Smooth muscle cell of the brain vasculature (primary cell): ENCODE data around the gene MFSD2A.
"Not testable (repeated sequence)": the region's sequence is repeated elsewhere in the genome, so short reads cannot be mapped to it uniquely, and the experiment has no call there.

Experiments used
- DNase-seq: peaks from one replicate; pipeline ENCODE4 v3.0.0-alpha.2; 2012; ENCODE audit warnings: low read depth, low spot score

The MFSD2A gene

DNA sequence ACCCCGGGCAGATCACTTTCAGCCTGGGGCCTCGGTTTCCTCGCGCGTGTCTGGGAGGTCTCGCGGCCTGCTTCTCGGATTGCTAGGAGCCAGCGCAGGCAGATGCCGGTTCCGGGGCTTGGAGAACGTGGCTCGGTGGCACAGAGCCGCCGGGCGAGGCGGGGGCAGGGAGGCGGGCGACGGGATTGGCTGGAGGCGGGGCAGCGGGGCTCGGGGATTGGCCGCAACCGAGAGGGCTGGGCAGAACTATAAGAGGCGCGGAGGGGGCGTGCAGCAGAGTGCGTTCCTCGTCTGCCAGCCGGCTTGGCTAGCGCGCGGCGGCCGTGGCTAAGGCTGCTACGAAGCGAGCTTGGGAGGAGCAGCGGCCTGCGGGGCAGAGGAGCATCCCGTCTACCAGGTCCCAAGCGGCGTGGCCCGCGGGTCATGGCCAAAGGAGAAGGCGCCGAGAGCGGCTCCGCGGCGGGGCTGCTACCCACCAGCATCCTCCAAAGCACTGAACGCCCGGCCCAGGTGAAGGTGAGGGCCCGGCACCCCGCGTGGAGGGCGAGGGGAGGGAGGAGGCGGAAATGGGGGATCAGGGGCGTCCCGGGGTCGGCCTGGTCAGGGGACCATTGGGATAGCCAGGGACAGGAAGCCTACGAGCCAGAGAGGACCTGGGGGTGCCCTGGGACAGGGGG is at the start of gene MFSD2A:
MFSD2A (plus strand) TSS at position 276 of the 677 bp plus-strand sequence; CDS start at position 424, 148 bp downstream.
- DNase-seq, result peak; percentile 20

DNA sequence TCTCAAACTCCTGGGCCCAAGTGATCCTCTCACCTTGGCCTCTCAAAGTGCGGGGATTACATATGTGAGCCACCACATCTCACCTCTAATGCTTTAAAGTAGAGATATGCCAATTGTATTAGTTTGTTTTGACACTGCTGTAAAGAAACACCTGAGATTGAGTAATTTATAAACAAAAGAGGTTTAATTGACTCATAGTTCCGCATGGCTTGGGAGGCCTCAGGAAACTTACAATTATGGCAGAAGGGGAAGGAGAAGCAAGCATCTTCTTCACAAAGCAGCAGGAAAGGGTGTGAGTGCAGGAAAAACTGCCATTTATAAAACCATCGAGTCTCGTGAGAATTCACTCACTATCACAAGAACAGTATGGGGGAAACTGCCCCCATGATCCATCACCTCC is 49.8 kb upstream of the MFSD2A start:
- DNase-seq, result no peak

DNA sequence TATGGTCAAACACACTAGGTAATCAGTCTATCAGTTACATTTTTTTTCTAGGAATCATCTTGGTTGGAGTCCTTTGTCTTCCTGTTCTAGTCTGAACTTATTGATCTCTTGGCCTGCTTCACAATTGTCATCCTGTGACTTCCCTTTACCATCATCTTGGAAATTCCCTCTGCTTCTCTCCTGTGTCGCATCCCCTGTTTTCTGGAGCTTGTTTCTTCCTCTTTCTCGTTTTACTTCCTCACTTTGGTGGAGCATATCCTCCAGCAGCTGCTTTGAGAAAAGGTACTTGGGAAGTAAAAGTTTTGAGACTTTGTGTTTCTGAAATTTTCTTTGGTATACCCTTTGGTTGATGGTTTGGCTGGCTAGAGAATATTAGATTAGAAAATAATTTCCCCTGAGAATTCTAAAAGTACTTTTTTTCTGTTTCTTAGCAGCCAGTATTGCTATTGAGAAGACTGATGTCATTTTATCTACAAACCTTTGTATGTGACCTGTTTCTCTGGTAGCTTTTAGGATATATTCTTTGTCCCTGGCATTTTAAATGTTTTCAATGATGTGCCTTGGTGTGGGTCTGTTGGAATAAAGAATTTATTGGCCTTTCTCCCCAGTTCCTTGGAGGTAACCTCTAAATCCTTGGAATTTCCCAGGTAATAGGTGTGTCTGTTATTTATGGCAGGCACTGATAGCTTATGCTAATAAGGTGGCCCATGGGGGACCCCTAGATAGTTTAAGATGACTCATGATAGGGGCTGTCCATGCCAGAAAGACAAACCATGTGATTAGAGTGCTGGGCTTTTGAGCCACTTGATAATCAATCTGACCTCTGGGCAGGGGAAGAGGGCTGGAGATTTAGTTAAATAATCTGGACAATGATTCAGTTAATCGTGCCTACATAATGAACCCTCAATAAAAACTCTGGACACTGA is 47.2 kb upstream of the MFSD2A start:
- DNase-seq, result no peak

DNA sequence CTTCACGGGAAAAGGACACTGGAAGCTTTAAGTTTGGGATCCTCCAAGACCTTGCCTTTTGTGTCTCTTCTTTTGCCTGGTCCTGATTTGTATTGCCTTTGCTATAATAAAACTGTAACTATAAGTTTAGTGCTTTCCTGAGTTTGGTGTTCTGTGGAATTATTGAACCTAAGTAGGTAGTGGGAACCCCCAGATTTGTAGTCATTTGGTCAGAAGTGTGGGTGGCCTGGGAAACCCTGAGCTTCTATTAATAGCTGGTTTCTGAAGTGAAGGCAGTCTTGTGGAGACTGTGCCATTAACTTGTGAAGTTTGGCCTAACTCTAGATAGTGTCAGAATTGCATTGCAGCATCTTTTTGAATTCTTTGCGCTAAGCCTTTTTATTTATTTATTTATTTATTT is 46.4 kb upstream of the MFSD2A start:
- DNase-seq, result no peak

DNA sequence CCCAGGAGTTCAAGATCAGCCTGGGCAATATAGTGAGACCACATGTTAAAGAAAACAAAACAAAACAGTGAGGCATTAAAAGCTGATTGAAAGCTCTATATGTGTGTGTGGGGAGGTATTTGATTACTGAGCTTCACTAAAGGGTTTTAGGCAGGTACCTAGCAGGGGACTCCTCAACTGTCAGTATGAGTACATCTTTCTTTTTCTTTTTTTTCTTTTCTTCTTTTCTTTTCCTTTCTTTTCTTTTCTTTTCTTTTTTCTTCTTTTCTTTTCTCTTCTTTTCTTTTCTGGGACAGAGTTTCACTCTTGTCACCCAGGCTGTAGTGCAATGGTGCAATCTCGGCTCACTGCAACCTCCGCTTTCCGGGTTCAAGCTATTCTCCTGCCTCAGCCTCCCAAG is 44.7 kb upstream of the MFSD2A start:
- DNase-seq, result no peak

DNA sequence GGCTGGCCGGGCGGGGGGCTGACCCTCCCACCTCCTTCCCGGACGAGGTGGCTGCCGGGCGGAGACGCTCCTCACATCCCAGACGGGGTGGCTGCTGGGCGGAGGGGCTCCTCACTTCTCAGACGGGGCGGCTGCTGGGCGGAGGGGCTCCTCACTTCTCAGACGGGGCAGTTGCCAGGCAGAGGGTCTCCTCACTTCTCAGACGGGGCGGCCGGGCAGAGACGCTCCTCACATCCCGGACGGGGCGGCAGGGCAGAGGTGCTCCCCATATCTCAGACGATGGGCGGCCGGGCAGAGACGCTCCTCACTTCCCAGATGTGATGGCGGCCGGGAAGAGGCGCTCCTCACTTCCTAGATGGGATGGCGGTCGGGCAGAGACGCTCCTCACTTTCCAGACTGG is 41.8 kb upstream of the MFSD2A start:
- DNase-seq, result not testable (repeated sequence)

DNA sequence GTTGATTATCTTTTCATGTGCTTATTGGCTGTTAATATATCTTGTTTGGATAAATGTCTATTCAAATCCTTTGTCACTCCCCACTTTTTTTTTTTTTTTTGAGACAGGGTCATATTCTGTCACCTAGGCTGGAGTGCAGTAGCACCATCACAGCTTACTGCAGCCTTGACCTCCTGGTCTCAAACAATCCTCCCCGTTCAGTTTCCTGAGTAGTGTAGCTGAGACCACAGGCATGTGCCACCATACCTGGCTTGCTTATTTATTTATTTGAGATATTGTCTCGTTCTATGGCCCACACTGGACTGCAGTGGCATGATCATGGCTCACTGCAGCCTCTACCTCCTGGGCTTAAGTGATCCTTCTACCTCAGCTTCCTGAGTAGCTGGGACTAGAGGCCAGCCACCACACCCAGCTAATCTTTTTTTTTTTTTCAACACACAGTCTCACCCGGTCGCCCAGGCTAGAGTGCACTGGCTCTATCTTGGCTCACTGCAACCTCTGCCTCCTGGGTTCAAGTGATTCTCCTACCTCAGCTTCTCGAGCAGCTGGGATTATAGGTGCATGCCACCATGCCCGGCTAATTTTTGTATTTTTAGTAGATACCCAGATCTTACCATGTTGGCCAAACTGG is 39.3 kb upstream of the MFSD2A start:
- DNase-seq, result no peak

DNA sequence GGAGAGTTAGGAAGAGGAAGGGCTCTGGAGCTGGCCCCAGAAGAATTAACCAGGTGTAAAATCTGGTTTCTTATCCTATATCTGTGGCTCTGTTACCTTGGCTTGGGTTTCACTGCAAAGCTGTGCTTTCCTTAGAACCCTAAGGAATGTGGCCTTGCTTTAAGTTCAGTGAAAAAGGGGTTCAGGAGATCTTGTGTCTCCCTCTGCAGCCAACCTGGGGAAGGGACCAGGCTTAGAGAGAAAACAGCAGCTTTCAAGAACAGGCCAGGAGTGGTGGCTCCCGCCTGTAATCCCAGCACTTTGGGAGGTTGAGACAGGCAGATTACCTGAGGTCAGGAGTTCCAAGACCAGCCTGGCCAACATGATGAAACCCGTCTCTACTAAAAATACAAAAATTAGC is 37.1 kb upstream of the MFSD2A start:
- no peak for DNase-seq

DNA sequence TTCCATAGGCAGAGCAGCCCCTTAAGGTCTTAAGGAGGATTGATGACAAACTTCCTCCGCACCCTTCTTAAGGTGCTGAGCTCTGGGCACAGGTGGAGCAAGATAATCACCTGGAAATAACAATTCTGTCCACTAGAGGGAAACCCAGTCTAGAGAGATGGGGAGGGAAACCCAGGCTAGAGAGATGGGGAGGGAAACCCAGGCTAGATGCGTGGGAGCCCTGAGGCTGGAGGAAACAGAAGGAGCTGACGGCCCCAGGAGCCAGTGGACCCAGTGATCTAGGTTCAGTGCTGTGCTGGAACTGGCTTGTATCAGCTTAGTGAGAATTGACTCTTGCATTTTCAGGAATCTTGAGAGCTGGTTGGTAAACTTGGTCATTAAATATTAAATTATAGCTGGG is 35.4 kb upstream of the MFSD2A start:
- DNase-seq, result no peak

DNA sequence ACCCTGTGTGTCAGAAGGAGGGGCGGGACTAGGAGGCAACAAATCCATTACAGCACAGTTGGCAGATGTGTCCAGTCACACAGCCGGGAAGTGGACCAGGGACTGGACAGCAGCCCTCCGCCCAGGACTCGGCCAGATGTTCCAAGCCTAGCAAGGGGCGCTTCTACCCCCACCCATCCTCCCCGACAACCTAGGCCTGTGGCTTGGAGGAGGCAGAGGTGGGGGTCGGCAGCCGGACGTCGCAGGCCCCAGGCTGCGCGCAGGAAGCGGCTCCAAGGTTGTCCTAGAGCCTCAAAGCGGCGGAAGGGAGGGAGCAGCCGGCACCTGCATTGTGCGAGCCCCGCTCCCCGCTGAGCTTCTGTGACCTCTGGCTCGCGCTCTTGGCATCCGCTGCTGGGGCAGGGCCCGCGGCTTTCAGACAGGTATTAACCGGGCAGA is 32.7 kb upstream of the MFSD2A start:
- DNase-seq, result no peak

DNA sequence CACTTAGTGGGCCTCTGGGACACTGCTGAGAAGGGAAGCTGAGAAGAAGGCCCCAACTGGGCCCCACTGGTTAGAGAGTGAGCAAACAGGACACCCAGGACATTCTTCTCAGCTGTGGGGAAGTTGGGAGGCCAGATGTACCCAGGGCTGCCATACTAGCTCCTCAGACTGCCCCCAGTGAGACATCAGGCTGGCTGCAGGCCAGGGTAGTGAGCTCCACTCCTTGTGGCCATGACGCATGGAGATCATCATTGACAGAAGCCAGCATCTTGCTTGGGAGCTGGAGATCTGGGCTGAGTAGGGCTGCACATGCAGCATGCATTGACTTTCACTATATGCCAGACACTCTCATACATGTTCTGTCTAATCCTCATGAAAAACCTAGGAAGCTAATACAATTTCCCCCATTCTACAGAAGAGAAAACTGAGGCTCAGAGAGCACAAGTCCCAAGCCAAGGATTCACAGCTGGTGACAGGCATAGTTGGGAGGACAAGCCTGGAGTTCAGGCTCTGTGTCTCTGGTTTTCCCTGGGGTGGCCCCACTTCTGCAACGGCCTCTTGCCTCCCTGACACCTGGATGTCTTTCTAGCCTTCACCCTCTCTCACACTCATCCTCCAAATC is 29.1 kb upstream of the MFSD2A start:
- DNase-seq, result no peak

DNA sequence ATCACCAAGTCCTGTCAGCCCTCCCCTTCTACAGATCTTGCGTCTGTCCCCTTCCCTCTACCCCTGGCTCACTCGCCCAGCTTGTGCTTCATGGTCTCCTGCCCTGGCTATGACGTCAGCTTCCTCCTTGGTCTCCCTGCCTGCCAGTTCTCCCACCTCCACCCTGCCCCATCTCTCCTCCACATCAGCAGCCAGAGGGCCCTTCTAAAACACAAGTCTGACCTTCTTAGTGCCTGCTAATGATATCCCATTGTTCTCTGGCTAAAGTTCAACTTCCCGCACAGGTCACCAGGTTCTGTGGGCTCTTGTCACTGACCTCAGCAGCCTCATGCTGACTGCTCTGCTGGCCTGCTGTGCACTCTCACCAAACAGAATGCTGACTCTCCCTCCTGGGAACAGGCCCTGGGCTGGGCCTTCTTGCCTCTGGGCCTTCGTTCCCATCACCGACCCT is 28.6 kb upstream of the MFSD2A start:
- no peak for DNase-seq

DNA sequence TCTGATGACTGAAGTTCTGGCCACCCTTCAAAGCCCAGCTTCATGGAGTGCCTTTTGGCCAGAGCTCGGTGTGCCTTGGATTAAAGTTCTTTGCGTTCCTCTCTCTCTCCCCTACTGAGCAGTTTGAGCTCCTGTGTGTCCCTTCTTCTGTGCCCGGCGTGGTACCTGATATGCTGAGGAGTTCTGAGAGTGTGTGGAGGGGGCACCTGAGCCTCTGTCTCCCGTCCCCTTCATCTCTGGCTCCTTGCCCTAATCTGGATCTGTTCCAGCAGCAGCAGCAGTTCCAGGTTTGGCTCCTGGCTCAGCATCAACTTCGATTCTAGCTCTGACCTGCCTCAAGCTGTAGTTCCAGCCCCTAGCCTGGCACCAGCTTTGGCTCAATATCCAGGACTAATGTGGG is 28.1 kb upstream of the MFSD2A start:
- DNase-seq, result no peak

DNA sequence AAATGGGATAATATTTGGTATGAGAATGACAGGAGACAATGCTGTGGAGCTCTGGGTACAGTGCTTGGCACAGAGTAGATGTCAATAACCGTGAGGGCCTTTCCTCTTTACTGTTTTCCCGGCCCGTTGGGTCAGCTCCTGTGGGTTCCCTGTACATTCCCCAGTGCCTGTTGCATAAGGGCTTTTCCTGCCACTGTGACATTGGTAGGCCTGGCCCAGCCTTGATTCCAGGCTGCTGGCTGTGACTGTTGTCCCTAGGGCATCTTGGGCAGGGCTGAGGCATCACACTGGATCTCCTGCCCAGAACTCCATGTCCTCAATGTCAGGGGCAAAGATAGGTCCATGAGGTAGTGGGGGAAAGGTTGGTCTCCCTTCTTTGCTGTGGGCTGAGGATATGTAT is 27.4 kb upstream of the MFSD2A start:
- no peak for DNase-seq

DNA sequence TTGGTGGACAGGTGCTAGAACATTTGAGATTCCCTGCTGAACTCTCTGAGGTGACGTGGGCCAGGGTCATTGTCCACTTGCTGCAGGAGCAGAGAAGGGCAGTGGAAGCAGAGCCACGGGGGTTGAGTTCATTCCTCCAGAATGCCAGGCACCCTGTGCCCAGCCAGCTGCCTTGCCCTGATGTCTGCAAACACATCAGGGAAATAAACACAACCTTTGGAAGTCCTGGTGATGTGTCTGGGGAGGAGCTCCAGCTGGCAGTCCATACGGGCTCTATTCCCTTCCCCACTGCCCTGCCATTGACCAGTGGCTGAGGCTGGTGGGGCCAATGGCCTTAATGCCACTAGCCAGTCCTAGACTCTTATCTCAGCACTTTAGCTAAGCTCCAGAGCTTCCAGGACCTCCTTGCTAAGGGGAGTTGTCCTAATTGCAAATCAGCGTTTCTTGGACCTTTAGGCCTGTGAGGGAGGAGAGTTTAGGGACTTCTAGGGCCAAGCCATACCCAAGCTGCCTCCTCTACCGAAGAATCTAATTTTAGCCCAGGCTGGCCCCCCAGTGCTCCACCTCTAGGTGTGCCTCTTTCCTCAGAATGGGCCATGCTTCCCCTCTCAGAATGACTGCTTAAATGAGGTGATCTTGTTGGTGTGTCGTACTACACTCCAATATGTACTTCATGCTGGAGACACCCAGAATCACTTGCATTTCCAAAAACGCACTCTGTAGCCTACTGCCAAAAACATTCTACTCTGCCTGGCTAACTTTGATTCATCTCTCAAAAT is 25.9 kb upstream of the MFSD2A start:
- DNase-seq, result no peak

DNA sequence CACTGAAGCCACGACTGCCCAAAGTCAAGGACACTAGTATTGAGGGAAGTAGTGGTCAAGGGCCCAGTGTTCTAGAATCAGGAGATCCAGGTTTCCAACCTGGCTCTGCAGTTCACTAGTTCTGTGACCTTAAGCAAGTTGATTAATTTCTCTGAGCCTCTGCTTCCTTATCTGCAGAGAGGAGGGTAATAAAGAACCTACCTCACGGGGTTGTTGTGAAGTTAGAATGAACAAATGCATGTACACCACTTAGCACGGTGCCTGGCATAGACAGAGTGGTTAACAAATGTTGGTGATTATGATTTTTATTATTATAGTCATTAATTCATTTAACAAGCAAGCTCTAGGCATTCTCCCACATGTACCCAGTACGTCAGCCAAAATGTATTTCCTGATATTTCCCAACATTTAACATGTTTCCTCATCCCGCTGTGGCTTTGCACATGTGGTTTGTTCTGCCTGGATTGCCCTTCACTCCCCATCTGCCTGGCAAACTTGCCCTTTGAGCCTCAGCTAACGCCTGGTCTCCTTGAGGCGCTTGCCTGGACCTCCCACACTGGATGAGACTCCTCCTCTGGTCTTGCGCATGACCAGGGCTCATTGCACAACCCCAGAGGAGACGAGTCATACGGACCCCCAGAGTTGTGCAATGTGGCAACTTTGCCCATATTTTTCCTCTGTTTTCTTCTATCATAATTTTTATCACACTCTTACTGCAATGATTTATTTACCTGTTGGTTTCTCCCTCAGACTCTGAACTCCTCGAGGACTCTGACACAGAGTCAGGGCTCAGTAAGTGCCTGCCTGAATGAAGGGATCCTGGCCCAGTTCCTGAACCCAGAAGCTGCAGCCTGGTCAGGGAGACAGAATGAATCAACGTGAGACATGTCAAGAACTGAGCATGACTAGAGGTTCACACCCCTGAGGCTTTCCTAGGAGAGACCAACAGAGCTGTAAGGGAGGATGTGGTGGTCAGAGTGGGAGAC is 20.7 kb upstream of the MFSD2A start:
- DNase-seq, result no peak

DNA sequence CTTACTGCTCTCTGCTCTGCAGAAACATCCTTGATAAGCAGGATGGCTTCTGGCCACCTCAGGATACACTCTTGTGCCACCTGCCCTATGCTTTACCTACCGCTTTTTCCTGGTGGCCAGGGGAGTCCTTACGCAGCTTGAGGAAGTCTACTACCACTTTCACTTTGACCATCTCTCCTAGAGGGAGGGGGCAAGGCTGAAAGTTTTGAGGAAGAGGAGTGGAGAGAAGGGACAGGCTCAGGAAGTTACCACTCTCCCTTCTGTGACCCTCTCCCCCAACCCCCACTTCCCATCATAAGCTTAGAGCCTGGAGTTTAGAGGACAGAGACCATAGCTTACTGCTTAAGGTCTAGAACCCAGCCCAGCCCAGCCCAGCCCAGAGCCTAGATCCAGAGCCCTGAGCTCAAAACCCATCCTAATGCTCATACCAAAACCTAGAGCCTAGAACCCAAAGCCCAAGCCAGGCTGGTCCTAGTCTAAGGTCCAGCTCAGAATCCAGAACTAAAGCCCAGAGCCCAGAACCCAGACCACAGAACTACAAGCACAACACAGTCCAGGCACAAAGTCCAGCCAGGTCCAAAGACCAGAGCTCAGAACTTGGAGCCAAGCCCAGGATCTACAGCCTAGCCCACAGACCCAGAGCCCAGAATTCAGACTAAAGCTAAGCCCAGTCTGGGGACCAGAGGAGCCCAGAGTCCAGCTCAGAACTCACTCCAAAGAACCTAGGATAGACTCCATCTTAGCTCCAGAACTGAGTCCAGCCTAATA is 18.0 kb upstream of the MFSD2A start:
- DNase-seq, result no peak

DNA sequence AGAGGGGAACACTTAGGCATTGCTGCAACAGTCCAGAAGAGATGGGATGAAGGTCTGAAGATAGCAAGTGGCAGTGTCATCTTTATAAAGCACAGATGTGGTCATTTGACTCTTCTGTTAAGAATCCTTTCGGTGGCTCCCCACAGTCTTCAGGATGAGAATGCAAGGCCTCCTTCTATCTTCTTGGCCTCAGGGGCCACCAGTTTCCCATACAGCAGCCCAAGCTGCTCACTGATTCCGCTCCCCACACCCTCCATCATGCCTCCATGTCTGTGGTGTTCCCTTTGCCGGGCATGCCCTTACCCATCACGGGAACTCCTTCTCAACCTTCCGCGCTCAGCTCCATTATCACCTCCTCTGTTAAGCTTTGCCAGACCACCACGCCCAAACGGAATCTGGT is 16.1 kb upstream of the MFSD2A start:
- DNase-seq, result no peak

DNA sequence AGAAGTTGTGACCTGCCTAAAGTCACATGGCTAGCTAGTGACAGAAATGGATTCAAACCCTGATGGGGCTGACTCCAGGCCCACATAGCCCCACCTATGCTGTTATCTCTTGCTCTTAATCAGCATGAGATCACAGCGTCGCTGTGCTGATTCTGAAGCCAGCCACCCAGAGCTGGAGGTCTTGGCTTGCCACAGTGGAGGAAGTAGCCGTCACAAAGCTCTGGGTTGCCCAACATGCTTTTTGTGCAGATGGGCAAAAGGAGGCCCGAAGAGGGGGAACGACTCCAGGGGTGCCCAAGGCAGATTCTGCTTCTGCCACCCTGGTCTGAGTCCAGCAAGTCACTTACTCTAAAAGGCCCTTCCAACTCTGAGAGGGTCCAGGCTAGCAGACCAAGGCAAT is 14.7 kb upstream of the MFSD2A start:
- no peak for DNase-seq
